Karpas-422 (cell line): ENCODE measurements around the gene ZNF217. TPM values are rescaled to one million over a fixed set of nuclear protein-coding genes. Genes with fewer than 3 reads are reported as not detected.
"Not testable (repeated sequence)": the region's sequence is repeated elsewhere in the genome, so short reads cannot be mapped to it uniquely, and the experiment has no call there.

Experiments
- DNase-seq: peaks from one replicate; pipeline ENCODE4 v3.0.0-alpha.2; 2015
- H2AFZ ChIP-seq: fragments of 200-600 bp; sonication (generic); 2 replicates; pipeline ENCODE4 v1.6.1; 2014; ENCODE audit warnings: antibody characterized with exemption, low read length, mixed read lengths
- H3K27ac ChIP-seq: fragments of 200-600 bp; sonication (generic); 2 replicates; pipeline ENCODE4 v1.5.1; 2014; ENCODE audit warnings: mild to moderate bottlenecking, low read length, moderate library complexity
- H3K27me3 ChIP-seq: fragments of 200-600 bp; sonication (generic); 2 replicates; pipeline ENCODE4 v1.6.1; 2014; ENCODE audit warnings: low read length, mixed read lengths
- H3K36me3 ChIP-seq: fragments of 200-600 bp; sonication (generic); 2 replicates; pipeline ENCODE4 v1.6.1; 2014; ENCODE audit warnings: low read length, mixed read lengths; ENCODE audit not compliant: insufficient read depth
- H3K4me1 ChIP-seq: fragments of 200-600 bp; sonication (generic); 2 replicates; pipeline ENCODE4 v1.6.1; 2014; ENCODE audit warnings: mild to moderate bottlenecking, low read length, mixed read lengths
- H3K4me2 ChIP-seq: fragments of 200-600 bp; sonication (generic); 2 replicates; pipeline ENCODE4 v1.6.1; 2014; ENCODE audit warnings: low read length, low read depth, mild to moderate bottlenecking; ENCODE audit not compliant: poor library complexity, severe bottlenecking
- H3K4me3 ChIP-seq: fragments of 200-600 bp; sonication (generic); 2 replicates; pipeline ENCODE4 v1.5.1; 2014; ENCODE audit warnings: mild to moderate bottlenecking, antibody characterized with exemption, low read length, mixed read lengths
- H3K79me2 ChIP-seq: fragments of 200-600 bp; sonication (generic); 2 replicates; pipeline ENCODE4 v1.6.1; 2014; ENCODE audit warnings: mild to moderate bottlenecking, low read length, mixed read lengths
- H3K9ac ChIP-seq: fragments of 200-600 bp; sonication (generic); 2 replicates; pipeline ENCODE4 v1.6.0; 2014; ENCODE audit warnings: low read length
- H3K9me2 ChIP-seq: fragments of 200-600 bp; sonication (generic), shearing (Covaris generic); replicated peaks from 2 replicates; pipeline ENCODE4 v1.6.0; 2014; ENCODE audit warnings: mild to moderate bottlenecking, low read length, moderate library complexity; ENCODE audit not compliant: insufficient read depth
- H3K9me3 ChIP-seq: fragments of 300-700, 200-600 bp; sonication (generic); 2 replicates; pipeline ENCODE4 v1.6.1; 2014; ENCODE audit warnings: low read length, mixed read lengths
- H4K20me1 ChIP-seq: fragments of 200-600 bp; sonication (generic); 2 replicates; pipeline ENCODE4 v1.6.1; 2014; ENCODE audit warnings: mild to moderate bottlenecking, antibody characterized with exemption, low read length, low read depth; ENCODE audit not compliant: insufficient read depth
- total RNA-seq: library from RNA; depleted of rRNA; stranded (reverse); fragments of >200 nt; shearing (Covaris generic); gene quantifications from 2 replicates; pipeline ENCODE4 v1.2.3, GENCODE V29; 2014; ENCODE audit warnings: low replicate concordance

The ZNF217 gene
- total RNA-seq, 1 experiment from 2014 or later, result 2.2 TPM

GRCh38 chr20:53584550-53584913, 9.1 kb downstream of the ZNF217 start:
- H3K9me3 ChIP-seq, DNase-seq, H3K27me3 ChIP-seq, H3K9me2 ChIP-seq, H3K9ac ChIP-seq, H3K79me2 ChIP-seq, H3K4me2 ChIP-seq, H4K20me1 ChIP-seq, H3K4me3 ChIP-seq, H2AFZ ChIP-seq, H3K4me1 ChIP-seq, H3K36me3 ChIP-seq, H3K27ac ChIP-seq: not testable (repeated sequence)

- not testable (repeated sequence) for H3K9ac ChIP-seq, H3K36me3 ChIP-seq, H3K9me3 ChIP-seq, H3K4me1 ChIP-seq, H2AFZ ChIP-seq, H3K4me2 ChIP-seq, H3K4me3 ChIP-seq, DNase-seq, H3K27me3 ChIP-seq, H3K27ac ChIP-seq, H4K20me1 ChIP-seq, H3K9me2 ChIP-seq, H3K79me2 ChIP-seq
Measured at GRCh38 chr20:53583660-53584549, 9.7 kb downstream of the ZNF217 start.

- no peak overlapping the region for H3K9ac ChIP-seq
- no peaks in the 10 kb centered on the region for H4K20me1 ChIP-seq
- H3K4me3 ChIP-seq, result no peak overlapping the region
- no peaks in the 10 kb centered on the region for H3K9me2 ChIP-seq
- no peak overlapping the region for H3K27ac ChIP-seq
- H3K36me3 ChIP-seq, result no peaks in the 10 kb centered on the region
- no peaks in the 10 kb centered on the region for H3K27me3 ChIP-seq
- DNase-seq, result no peak
- no peaks in the 10 kb centered on the region for H3K4me1 ChIP-seq
- H3K79me2 ChIP-seq, result no peaks in the 10 kb centered on the region
- H3K9me3 ChIP-seq, result no peaks in the 10 kb centered on the region
- no peak overlapping the region for H3K4me2 ChIP-seq
- H2AFZ ChIP-seq, result no peak overlapping the region
Measured at GRCh38 chr20:53582574-53583351, 10.9 kb downstream of the ZNF217 start.

GRCh38 chr20:53582251-53582570, 11.4 kb downstream of the ZNF217 start:
- no peak for DNase-seq
- Histone ChIP-seq H3K4me2 (no peak overlapping the region), H3K9me3 (no peaks in the 10 kb centered on the region), H3K4me3 (no peak overlapping the region), H3K9ac (no peak overlapping the region), H3K79me2 (no peaks in the 10 kb centered on the region), H3K9me2 (no peaks in the 10 kb centered on the region), H3K27me3 (no peaks in the 10 kb centered on the region), H3K36me3 (no peaks in the 10 kb centered on the region), H4K20me1 (no peaks in the 10 kb centered on the region), H2AFZ (no peak overlapping the region), H3K4me1 (no peaks in the 10 kb centered on the region), H3K27ac (no peak overlapping the region)

GRCh38 chr20:53581444-53582250, 12.0 kb downstream of the ZNF217 start:
- DNase-seq, result no peak
- Histone ChIP-seq H3K9me2 (no peaks in the 10 kb centered on the region), H3K27me3 (no peaks in the 10 kb centered on the region), H3K4me3 (no peak overlapping the region), H3K4me2 (no peak overlapping the region), H3K4me1 (no peaks in the 10 kb centered on the region), H3K9ac (no peak overlapping the region), H3K9me3 (no peaks in the 10 kb centered on the region), H3K27ac (no peak overlapping the region), H3K36me3 (no peaks in the 10 kb centered on the region), H2AFZ (no peak overlapping the region), H3K79me2 (no peaks in the 10 kb centered on the region), H4K20me1 (no peaks in the 10 kb centered on the region)

GRCh38 chr20:53580376-53581111, 13.1 kb downstream of the ZNF217 start:
- Histone ChIP-seq H4K20me1 (no peaks in the 10 kb centered on the region), H2AFZ (no peak overlapping the region), H3K36me3 (no peaks in the 10 kb centered on the region), H3K79me2 (no peaks in the 10 kb centered on the region), H3K9me2 (no peaks in the 10 kb centered on the region), H3K4me2 (no peak overlapping the region), H3K4me3 (no peak overlapping the region), H3K9me3 (no peaks in the 10 kb centered on the region), H3K27me3 (no peaks in the 10 kb centered on the region), H3K9ac (no peak overlapping the region), H3K4me1 (no peaks in the 10 kb centered on the region), H3K27ac (no peak overlapping the region)
- no peak for DNase-seq

GRCh38 chr20:53579581-53580375, 13.9 kb downstream of the ZNF217 start:
- Histone ChIP-seq H3K27ac (no peak overlapping the region), H2AFZ (no peak overlapping the region), H3K79me2 (no peaks in the 10 kb centered on the region), H3K9me2 (no peaks in the 10 kb centered on the region), H3K9me3 (no peaks in the 10 kb centered on the region), H3K4me3 (no peak overlapping the region), H3K4me1 (no peaks in the 10 kb centered on the region), H3K36me3 (no peaks in the 10 kb centered on the region), H4K20me1 (no peaks in the 10 kb centered on the region), H3K4me2 (no peak overlapping the region), H3K27me3 (no peaks in the 10 kb centered on the region), H3K9ac (no peak overlapping the region)
- DNase-seq, result no peak
